Measurements from ENCODE around the gene MED23. TPM values are rescaled to one million over a fixed set of nuclear protein-coding genes. Genes with fewer than 3 reads are reported as not detected.

MED23 gene
- total and polyA plus RNA-seq, 9 of the 15 experiments (the other 6 are each of a cell fraction or from before 2014, with no cell fraction given): 13.7 to 61.2 (median 27.2) TPM

DNA sequence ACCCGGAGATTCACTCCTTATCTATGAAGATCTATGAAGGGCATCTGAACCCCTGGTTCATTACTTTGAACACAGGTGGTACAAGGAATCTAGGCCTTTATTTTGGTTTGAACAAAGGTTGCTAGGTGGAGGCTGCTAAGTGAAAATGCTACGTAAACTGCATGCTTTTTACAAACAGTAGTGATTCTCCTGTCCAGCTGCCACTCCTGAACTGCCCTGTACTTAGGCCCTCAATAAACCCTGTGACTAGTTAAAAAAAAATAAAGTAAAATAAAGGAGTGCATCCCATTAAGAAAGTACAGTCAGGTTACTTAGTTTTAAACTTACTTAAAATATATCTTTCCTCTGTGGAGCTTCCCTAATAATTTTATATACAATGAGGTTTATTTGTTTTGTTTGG, 82.7 kb downstream of the MED23 start:
- FAIRE-seq (no peak), ATAC-seq (no peak), DNase-seq (ENCODE audit: extremely low read depth in 1 of 4, low spot score in 3 of 4) (no peak)
- POLR2A ChIA-PET: no interaction called here
- Histone ChIP-seq H3K79me2 (ENCODE audit: control insufficient read depth, insufficient read depth, low read length) (no peaks in the 10 kb centered on the region), H3K27me3 (ENCODE audit: control insufficient read depth in 2 of 2, insufficient read depth in 2 of 2, low read length in 2 of 2) (peaks cover 0 to 21% of the 10 kb centered on the region in 2 experiments; a peak in 3 of 5 replicates), H4K20me1 (replicated peaks; ENCODE audit: control insufficient read depth, insufficient read depth, low read length) (no peaks in the 10 kb centered on the region), H3K36me3 (ENCODE audit: control insufficient read depth, insufficient read depth, low read length) (no peaks in the 10 kb centered on the region), H3K9ac (ENCODE audit: insufficient read depth in 1 of 2, low read depth in 2 of 2, low read length in 2 of 2) (no peak overlapping the region), H3K9me3 (replicated peaks; ENCODE audit: control insufficient read depth, insufficient read depth, low read depth, low read length) (no peaks in the 10 kb centered on the region), H3K4me1 (replicated peaks in 1 of 2; ENCODE audit: control insufficient read depth in 2 of 2, insufficient read depth in 2 of 2, low read length in 2 of 2) (no peaks in the 10 kb centered on the region), H3K27ac (ENCODE audit: extremely low read depth, low read depth, low read length) (no peak overlapping the region), H3K9me1 (ENCODE audit: control insufficient read depth, insufficient read depth, low read length) (no peaks in the 10 kb centered on the region), H3K4me3 (no peak overlapping the region), H3K4me2 (ENCODE audit: insufficient read depth, low read length) (no peak overlapping the region), H2AFZ (ENCODE audit: low read depth, low read length) (no peak overlapping the region)
- 0% methylated on average over 2 of the region's 2 CpGs for WGBS (ENCODE audit: insufficient coverage, low coverage, missing lambda C conversion rate)
- no TSS peak for BruUV-seq (replicated peaks)
- CTCF ChIA-PET (ENCODE audit: low intra/inter-chr PET ratio): no interaction called here
- intact Hi-C loops (cut with micrococcal nuclease) (no loop called here), in situ Hi-C loops (cut with MboI) (loop anchor here (25.0 kb wide), 1 partner anchor 658 kb away; no protein-coding TSS in a partner anchor)
- TF ChIP-seq, protein P1, sequence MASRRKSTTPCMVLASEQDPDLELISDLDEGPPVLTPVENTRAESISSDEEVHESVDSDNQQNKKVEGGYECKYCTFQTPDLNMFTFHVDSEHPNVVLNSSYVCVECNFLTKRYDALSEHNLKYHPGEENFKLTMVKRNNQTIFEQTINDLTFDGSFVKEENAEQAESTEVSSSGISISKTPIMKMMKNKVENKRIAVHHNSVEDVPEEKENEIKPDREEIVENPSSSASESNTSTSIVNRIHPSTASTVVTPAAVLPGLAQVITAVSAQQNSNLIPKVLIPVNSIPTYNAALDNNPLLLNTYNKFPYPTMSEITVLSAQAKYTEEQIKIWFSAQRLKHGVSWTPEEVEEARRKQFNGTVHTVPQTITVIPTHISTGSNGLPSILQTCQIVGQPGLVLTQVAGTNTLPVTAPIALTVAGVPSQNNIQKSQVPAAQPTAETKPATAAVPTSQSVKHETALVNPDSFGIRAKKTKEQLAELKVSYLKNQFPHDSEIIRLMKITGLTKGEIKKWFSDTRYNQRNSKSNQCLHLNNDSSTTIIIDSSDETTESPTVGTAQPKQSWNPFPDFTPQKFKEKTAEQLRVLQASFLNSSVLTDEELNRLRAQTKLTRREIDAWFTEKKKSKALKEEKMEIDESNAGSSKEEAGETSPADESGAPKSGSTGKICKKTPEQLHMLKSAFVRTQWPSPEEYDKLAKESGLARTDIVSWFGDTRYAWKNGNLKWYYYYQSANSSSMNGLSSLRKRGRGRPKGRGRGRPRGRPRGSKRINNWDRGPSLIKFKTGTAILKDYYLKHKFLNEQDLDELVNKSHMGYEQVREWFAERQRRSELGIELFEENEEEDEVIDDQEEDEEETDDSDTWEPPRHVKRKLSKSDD (conservative IDR thresholded peaks at IDR 0.05; ENCODE audit: low read length): no peak
- TF ChIP-seq, protein P2, sequence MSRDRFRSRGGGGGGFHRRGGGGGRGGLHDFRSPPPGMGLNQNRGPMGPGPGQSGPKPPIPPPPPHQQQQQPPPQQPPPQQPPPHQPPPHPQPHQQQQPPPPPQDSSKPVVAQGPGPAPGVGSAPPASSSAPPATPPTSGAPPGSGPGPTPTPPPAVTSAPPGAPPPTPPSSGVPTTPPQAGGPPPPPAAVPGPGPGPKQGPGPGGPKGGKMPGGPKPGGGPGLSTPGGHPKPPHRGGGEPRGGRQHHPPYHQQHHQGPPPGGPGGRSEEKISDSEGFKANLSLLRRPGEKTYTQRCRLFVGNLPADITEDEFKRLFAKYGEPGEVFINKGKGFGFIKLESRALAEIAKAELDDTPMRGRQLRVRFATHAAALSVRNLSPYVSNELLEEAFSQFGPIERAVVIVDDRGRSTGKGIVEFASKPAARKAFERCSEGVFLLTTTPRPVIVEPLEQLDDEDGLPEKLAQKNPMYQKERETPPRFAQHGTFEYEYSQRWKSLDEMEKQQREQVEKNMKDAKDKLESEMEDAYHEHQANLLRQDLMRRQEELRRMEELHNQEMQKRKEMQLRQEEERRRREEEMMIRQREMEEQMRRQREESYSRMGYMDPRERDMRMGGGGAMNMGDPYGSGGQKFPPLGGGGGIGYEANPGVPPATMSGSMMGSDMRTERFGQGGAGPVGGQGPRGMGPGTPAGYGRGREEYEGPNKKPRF (IDR thresholded peaks at IDR 0.05; ENCODE audit: low read depth, low read length): no peak
- TF ChIP-seq ZNF707 (CRISPR knock-in tag; conservative IDR thresholded peaks at IDR 0.05) (no peak), MYC (IDR thresholded peaks at IDR 0.05; ENCODE audit: low read depth, low read length) (no peak), MYC (CRISPR knock-in tag; IDR thresholded peaks at IDR 0.05; ENCODE audit: borderline replicate concordance, low read depth) (no peak), FIP1L1 (IDR thresholded peaks at IDR 0.05; ENCODE audit: low read depth, low read length, poor library complexity, severe bottlenecking) (no peak), ZNF212 (CRISPR knock-in tag; IDR thresholded peaks at IDR 0.05) (no peak), CHAMP1 (IDR thresholded peaks at IDR 0.05) (no peak), KLF6 (CRISPR knock-in tag; IDR thresholded peaks at IDR 0.05; ENCODE audit: borderline replicate concordance) (no peak), E2F3 (CRISPR knock-in tag; IDR thresholded peaks at IDR 0.05) (no peak)
- TF ChIP-seq, protein P3, sequence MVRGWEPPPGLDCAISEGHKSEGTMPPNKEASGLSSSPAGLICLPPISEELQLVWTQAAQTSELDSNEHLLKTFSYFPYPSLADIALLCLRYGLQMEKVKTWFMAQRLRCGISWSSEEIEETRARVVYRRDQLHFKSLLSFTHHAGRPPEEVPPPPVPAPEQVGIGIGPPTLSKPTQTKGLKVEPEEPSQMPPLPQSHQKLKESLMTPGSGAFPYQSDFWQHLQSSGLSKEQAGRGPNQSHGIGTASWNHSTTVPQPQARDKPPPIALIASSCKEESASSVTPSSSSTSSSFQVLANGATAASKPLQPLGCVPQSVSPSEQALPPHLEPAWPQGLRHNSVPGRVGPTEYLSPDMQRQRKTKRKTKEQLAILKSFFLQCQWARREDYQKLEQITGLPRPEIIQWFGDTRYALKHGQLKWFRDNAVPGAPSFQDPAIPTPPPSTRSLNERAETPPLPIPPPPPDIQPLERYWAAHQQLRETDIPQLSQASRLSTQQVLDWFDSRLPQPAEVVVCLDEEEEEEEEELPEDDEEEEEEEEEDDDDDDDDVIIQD (CRISPR knock-in tag; IDR thresholded peaks at IDR 0.05): no peak
